Left ventricle myocardium inferior (tissue), 1 donor: ENCODE results near the gene MYBPH. TPM values are rescaled to one million over a fixed set of nuclear protein-coding genes. Genes with fewer than 3 reads are reported as not detected.

Experiments
- DNase-seq: peaks from one replicate; pipeline ENCODE4 v3.0.0-alpha.2; 2020
- H3K27ac ChIP-seq: fragments of 200-600 bp; replicated peaks from 2 replicates; pipeline ENCODE4 v1.8.0; 2021
- H3K27me3 ChIP-seq: fragments of 200-600 bp; 2 replicates; pipeline ENCODE4 v1.8.0; 2021; ENCODE audit warnings: low read depth
- H3K36me3 ChIP-seq: fragments of 200-600 bp; 2 replicates; pipeline ENCODE4 v1.8.0; 2021
- H3K4me1 ChIP-seq: fragments of 200-600 bp; 2 replicates; pipeline ENCODE4 v1.8.0; 2021
- H3K4me3 ChIP-seq: fragments of 200-600 bp; 2 replicates; pipeline ENCODE4 v1.8.0; 2021; ENCODE audit warnings: mild to moderate bottlenecking, moderate library complexity
- H3K9me3 ChIP-seq: fragments of 200-600 bp; replicated peaks from 2 replicates; pipeline ENCODE4 v1.8.0; 2021
- CTCF ChIP-seq: fragments of 200-600 bp; IDR thresholded peaks from 2 replicates; pipeline ENCODE4 v1.8.0; 2021; ENCODE audit warnings: antibody characterized with exemption, mild to moderate bottlenecking, borderline replicate concordance
- intact Hi-C: fragments of 100-400 bp; cut with micrococcal nuclease; formaldehyde crosslinking; loops from one replicate; pipeline ENCODE4 v1.11.0; 2022
- total RNA-seq: library from RNA; stranded (reverse); fragmentation: NEBNext Ultra II Directional; extraction: Animal tissue kit (Norgen Biotek cat#: 25700); gene quantifications from one replicate; pipeline ENCODE4 v1.2.1, GENCODE V29; 2021
- donor health status: DM: no; HTN: yes; CAD: no; lungs with severe emphysema.

Gene MYBPH
- total RNA-seq, 1 donor from 2014 or later = not detected

GRCh38 chr1:203217668-203218067 is 42.0 kb upstream of the MYBPH start:
- H3K4me3 ChIP-seq = no peak overlapping the region
- H3K27me3 ChIP-seq = peaks cover 39% of the 10 kb centered on the region
- no peak for DNase-seq
- H3K36me3 ChIP-seq = no peaks in the 10 kb centered on the region
- peaks cover 5% of the 10 kb centered on the region for H3K4me1 ChIP-seq
- no peaks in the 10 kb centered on the region for H3K9me3 ChIP-seq
- intact Hi-C loops = loop anchor here (2.0 kb wide), 1 partner anchor 179 kb away; no protein-coding TSS in a partner anchor
- H3K27ac ChIP-seq = no peak overlapping the region
- no peak for TF ChIP-seq CTCF

- Histone ChIP-seq H3K27ac (no peak overlapping the region), H3K4me1 (peaks cover 5% of the 10 kb centered on the region), H3K27me3 (peaks cover 37% of the 10 kb centered on the region), H3K36me3 (no peaks in the 10 kb centered on the region), H3K4me3 (no peak overlapping the region), H3K9me3 (no peaks in the 10 kb centered on the region)
- intact Hi-C loops = loop anchor here (2.0 kb wide), 1 partner anchor 178 kb away; no protein-coding TSS in a partner anchor
- DNase-seq = no peak
- no peak for TF ChIP-seq CTCF
Measured at GRCh38 chr1:203217139-203217655, 41.6 kb upstream of the MYBPH start.

GRCh38 chr1:203216274-203217138 is 40.9 kb upstream of the MYBPH start:
- Histone ChIP-seq H3K27ac (no peak overlapping the region), H3K9me3 (no peaks in the 10 kb centered on the region), H3K4me1 (peaks cover 5% of the 10 kb centered on the region), H3K4me3 (no peak overlapping the region), H3K27me3 (peaks cover 36% of the 10 kb centered on the region), H3K36me3 (no peaks in the 10 kb centered on the region)
- intact Hi-C loops = loop anchor here (2.0 kb wide), 1 partner anchor 178 kb away; no protein-coding TSS in a partner anchor
- no peak for DNase-seq
- peak; percentile 87 for TF ChIP-seq CTCF

GRCh38 chr1:203215573-203215972 is 39.9 kb upstream of the MYBPH start:
- Histone ChIP-seq H3K4me1 (peaks cover 5% of the 10 kb centered on the region), H3K27ac (no peak overlapping the region), H3K4me3 (no peak overlapping the region), H3K9me3 (no peaks in the 10 kb centered on the region), H3K27me3 (peaks cover 36% of the 10 kb centered on the region), H3K36me3 (no peaks in the 10 kb centered on the region)
- no peak for DNase-seq
- no peak for TF ChIP-seq CTCF
- intact Hi-C loops = loop anchor here (2.0 kb wide), 1 partner anchor 97 kb away; no protein-coding TSS in a partner anchor

GRCh38 chr1:203214871-203215270 is 39.2 kb upstream of the MYBPH start:
- no peak for TF ChIP-seq CTCF
- Histone ChIP-seq H3K27me3 (peaks cover 35% of the 10 kb centered on the region), H3K36me3 (no peaks in the 10 kb centered on the region), H3K9me3 (no peaks in the 10 kb centered on the region), H3K4me1 (peaks cover 5% of the 10 kb centered on the region), H3K4me3 (no peak overlapping the region), H3K27ac (no peak overlapping the region)
- intact Hi-C loops = loop anchor here (2.0 kb wide), 1 partner anchor 96 kb away; no protein-coding TSS in a partner anchor
- DNase-seq = no peak
